Measurements from ENCODE around the gene SUSD6. TPM values are rescaled to one million over a fixed set of nuclear protein-coding genes. Genes with fewer than 3 reads are reported as not detected.

Gene SUSD6
- total RNA-seq, 1 donor from 2014 or later: 80.1 TPM

DNA sequence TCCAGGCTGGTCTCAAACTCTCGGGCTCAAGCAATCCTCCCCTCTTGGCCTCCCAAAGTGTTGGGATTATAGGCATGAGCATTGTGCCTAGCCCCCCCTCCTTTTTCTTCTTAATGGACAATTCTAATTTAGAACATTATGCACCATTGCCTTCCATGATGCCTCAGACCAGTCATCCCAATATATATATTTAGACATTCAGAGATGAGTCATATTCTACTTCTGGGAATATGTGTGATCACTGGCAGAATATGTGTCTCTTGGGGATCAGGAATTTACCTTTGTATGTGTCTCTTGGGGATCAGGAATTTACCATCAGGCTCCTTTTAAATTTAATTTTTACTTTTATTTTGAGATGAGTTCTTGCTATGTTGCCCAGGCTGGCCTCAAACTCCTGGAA lies 29.2 kb upstream of the SUSD6 start:
- H3K27me3 ChIP-seq (ENCODE audit: low read depth): no peaks in the 10 kb centered on the region
- no peak overlapping the region for H3K27ac ChIP-seq
- ATAC-seq (no peak), DNase-seq (no peak)
- H3K4me3 ChIP-seq: no peak overlapping the region
- H3K36me3 ChIP-seq: no peaks in the 10 kb centered on the region
- peaks cover 5% of the 10 kb centered on the region for H3K4me1 ChIP-seq
- no peak for TF ChIP-seq CTCF (IDR thresholded peaks at IDR 0.05)
- no peaks in the 10 kb centered on the region for H3K9me3 ChIP-seq
- intact Hi-C loops (cut with DNase I): no loop called here

GRCh38 chr14:69582829-69583228 lies 28.6 kb upstream of the SUSD6 start:
- H3K27ac ChIP-seq: no peak overlapping the region
- TF ChIP-seq CTCF (IDR thresholded peaks at IDR 0.05): no peak
- no peak for DNase-seq
- H3K9me3 ChIP-seq: no peaks in the 10 kb centered on the region
- H3K27me3 ChIP-seq (ENCODE audit: low read depth): no peaks in the 10 kb centered on the region
- H3K4me1 ChIP-seq: peaks cover 5% of the 10 kb centered on the region
- ATAC-seq: no peak
- intact Hi-C loops (cut with DNase I): no loop called here
- H3K36me3 ChIP-seq: no peaks in the 10 kb centered on the region
- H3K4me3 ChIP-seq: no peak overlapping the region

DNA sequence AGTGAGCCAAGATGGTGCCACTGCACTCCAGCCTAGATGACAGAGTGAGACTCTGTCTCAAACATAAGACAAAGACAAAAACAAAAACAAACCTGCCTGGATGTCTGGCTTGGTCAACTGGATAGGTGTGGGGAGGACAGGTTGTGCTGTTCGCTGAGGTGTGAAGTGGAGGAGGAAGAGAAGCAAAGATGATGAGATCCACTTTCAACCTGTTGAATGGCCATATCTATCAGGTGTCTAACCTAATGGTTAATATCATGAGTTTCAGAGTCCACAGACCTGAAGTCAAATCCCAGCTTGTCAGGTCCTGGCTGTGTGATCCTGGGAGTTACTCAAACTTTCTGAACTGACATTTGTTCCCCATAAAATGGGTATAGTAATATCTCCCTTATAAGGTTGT lies 27.0 kb upstream of the SUSD6 start:
- peaks cover 5% of the 10 kb centered on the region for H3K4me1 ChIP-seq
- ATAC-seq (no peak), DNase-seq (no peak)
- intact Hi-C loops (cut with DNase I): no loop called here
- no peaks in the 10 kb centered on the region for H3K9me3 ChIP-seq
- H3K36me3 ChIP-seq: no peaks in the 10 kb centered on the region
- no peaks in the 10 kb centered on the region for H3K27me3 ChIP-seq (ENCODE audit: low read depth)
- H3K4me3 ChIP-seq: no peak overlapping the region
- no peak for TF ChIP-seq CTCF (IDR thresholded peaks at IDR 0.05)
- no peak overlapping the region for H3K27ac ChIP-seq

DNA sequence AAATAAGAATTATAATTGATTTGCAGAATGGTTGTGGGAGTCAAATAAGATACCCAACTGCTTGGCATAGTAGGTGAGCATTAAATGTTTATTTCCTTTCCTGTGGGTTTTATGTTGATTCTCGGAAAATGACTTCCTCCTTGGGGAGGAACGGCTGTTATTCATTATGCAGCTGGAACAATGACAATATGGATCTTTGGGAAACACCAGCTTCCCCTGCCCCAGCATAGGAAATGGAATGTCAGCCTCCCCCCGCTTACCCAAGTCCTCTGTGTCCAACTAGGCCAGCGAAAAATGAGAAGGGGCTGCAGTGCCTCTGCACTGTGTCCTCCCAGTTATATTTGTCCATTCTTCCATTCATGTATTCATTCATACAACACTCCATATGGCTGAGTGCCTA lies 25.0 kb upstream of the SUSD6 start:
- intact Hi-C loops (cut with DNase I): no loop called here
- peaks cover 5% of the 10 kb centered on the region for H3K4me1 ChIP-seq
- H3K27ac ChIP-seq: no peak overlapping the region
- H3K9me3 ChIP-seq: no peaks in the 10 kb centered on the region
- no peak overlapping the region for H3K4me3 ChIP-seq
- no peaks in the 10 kb centered on the region for H3K36me3 ChIP-seq
- H3K27me3 ChIP-seq (ENCODE audit: low read depth): no peaks in the 10 kb centered on the region
- no peak for DNase-seq
- no peak for TF ChIP-seq CTCF (IDR thresholded peaks at IDR 0.05)
- no peak for ATAC-seq

DNA sequence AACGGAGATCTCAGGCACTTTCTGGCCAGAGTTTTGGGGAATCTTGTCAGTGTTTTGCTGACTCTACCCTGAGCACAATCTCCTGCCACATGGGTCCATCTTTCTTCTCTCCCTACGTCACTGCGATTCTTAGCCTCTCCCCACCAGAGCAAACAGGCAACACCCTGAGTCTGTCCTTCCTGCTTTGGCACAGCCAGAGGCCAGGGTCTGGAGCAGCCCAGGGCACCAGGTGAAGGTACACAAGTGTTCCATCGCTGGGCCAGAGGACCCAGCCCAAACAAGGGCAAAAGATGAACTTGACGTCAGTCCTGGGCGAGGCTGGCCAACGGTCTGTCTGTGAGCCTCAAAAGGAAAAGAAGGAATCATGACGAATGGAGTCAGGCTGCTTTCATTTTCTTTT lies 24.0 kb upstream of the SUSD6 start:
- DNase-seq (no peak), ATAC-seq (peak in 1 of 2 donors; percentile 13)
- no peak for TF ChIP-seq CTCF (IDR thresholded peaks at IDR 0.05)
- peaks cover 5% of the 10 kb centered on the region for H3K4me1 ChIP-seq
- no peak overlapping the region for H3K27ac ChIP-seq
- no peaks in the 10 kb centered on the region for H3K9me3 ChIP-seq
- no peak overlapping the region for H3K4me3 ChIP-seq
- intact Hi-C loops (cut with DNase I): no loop called here
- H3K27me3 ChIP-seq (ENCODE audit: low read depth): no peaks in the 10 kb centered on the region
- H3K36me3 ChIP-seq: no peaks in the 10 kb centered on the region

- H3K27ac ChIP-seq: no peak overlapping the region
- H3K4me1 ChIP-seq: peaks cover 5% of the 10 kb centered on the region
- H3K4me3 ChIP-seq: no peak overlapping the region
- DNase-seq (no peak), ATAC-seq (no peak)
- no peaks in the 10 kb centered on the region for H3K36me3 ChIP-seq
- TF ChIP-seq CTCF (IDR thresholded peaks at IDR 0.05): no peak
- H3K9me3 ChIP-seq: no peaks in the 10 kb centered on the region
- H3K27me3 ChIP-seq (ENCODE audit: low read depth): no peaks in the 10 kb centered on the region
- intact Hi-C loops (cut with DNase I): no loop called here
These were observed 20.1 kb upstream of the SUSD6 start for GRCh38 chr14:69591317-69591716.
